Activated B cell treated with CpG ODN at 0.5 μM for 24 hours (primary cell): ENCODE measurements around the gene TMEM82. TPM values are rescaled to one million over a fixed set of nuclear protein-coding genes. Genes with fewer than 3 reads are reported as not detected.

Source experiments
- ATAC-seq: fragments of 200-7000 bp; cut with Tn5 transposase; one replicate; pipeline ENCODE4 v1.10.0; 2021; ENCODE audit warnings: low read depth, mild to moderate bottlenecking, moderate library complexity
- CTCF ChIA-PET: fragments of 350-600 bp; sonication (Branson Sonifier 250); formaldehyde crosslinking; loops from one replicate; lab custom pipeline; 2021; ENCODE audit warnings: antibody characterized with exemption; lab: Charles Lee
- POLR2A ChIA-PET: fragments of 350-600 bp; sonication (Branson Sonifier 250); formaldehyde crosslinking; loops from one replicate; lab custom pipeline; 2021; ENCODE audit warnings: antibody characterized with exemption; lab: Charles Lee
- DNase-seq: peaks from one replicate; pipeline ENCODE4 v3.0.0; 2022
- H3K27ac Mint-ChIP-seq: one replicate; pipeline ENCODE4 v1.8.0; 2020; ENCODE audit warnings: mixed read lengths
- H3K27me3 Mint-ChIP-seq: one replicate; pipeline ENCODE4 v1.8.0; 2021; ENCODE audit warnings: mixed read lengths
- H3K36me3 Mint-ChIP-seq: one replicate; pipeline ENCODE4 v1.8.0; 2021; ENCODE audit warnings: low read depth, mixed read lengths
- H3K4me1 Mint-ChIP-seq: one replicate; pipeline ENCODE4 v1.8.0; 2021; ENCODE audit warnings: mixed read lengths
- H3K4me3 Mint-ChIP-seq: one replicate; pipeline ENCODE4 v1.8.0; 2020; ENCODE audit warnings: mild to moderate bottlenecking, mixed read lengths
- H3K9me3 Mint-ChIP-seq: one replicate; pipeline ENCODE4 v1.8.0; 2020; ENCODE audit warnings: mixed read lengths
- CTCF ChIP-seq: fragments of 200-600 bp; IDR thresholded peaks from one replicate; pipeline ENCODE4 v1.8.0; 2022; ENCODE audit warnings: antibody characterized with exemption, mild to moderate bottlenecking
- intact Hi-C: fragments of 100-400 bp; cut with micrococcal nuclease; formaldehyde crosslinking; loops from one replicate; pipeline ENCODE4 v1.15.1; 2024
- total RNA-seq: library from RNA; stranded (reverse); gene quantifications from 2 replicates; pipeline ENCODE4 v1.2.3, GENCODE V29; 2022

Gene TMEM82
- total RNA-seq, 1 donor from 2014 or later: not detected

GRCh38 chr1:15761366-15762128 lies 19.2 kb downstream of the TMEM82 start:
- DNase-seq (no peak), ATAC-seq (no peak)
- no peak overlapping the region for H3K27ac Mint-ChIP-seq
- H3K4me1 Mint-ChIP-seq: peaks cover 12% of the 10 kb centered on the region
- intact Hi-C loops: no loop called here
- ChIA-PET CTCF (no interaction called here), POLR2A (interaction anchor here (0.6 kb wide), 1 partner anchor 90 kb away, joined by 3 read pairs; no protein-coding TSS in a partner anchor)
- H3K36me3 Mint-ChIP-seq: no peaks in the 10 kb centered on the region
- H3K27me3 Mint-ChIP-seq: peaks cover 34% of the 10 kb centered on the region
- no peak for TF ChIP-seq CTCF
- H3K4me3 Mint-ChIP-seq: no peak overlapping the region
- H3K9me3 Mint-ChIP-seq: no peaks in the 10 kb centered on the region

GRCh38 chr1:15762546-15762945 lies 20.2 kb downstream of the TMEM82 start:
- TF ChIP-seq CTCF: no peak
- Mint-ChIP-seq H3K36me3 (no peaks in the 10 kb centered on the region), H3K4me3 (no peak overlapping the region), H3K4me1 (peaks cover 7% of the 10 kb centered on the region), H3K27me3 (peaks cover 29% of the 10 kb centered on the region), H3K9me3 (no peaks in the 10 kb centered on the region), H3K27ac (no peak overlapping the region)
- CTCF ChIA-PET: no interaction called here
- POLR2A ChIA-PET: no interaction called here
- ATAC-seq: no peak
- DNase-seq: no peak
- intact Hi-C loops: no loop called here

GRCh38 chr1:15764269-15764764 lies 22.0 kb downstream of the TMEM82 start:
- intact Hi-C loops: no loop called here
- H3K4me3 Mint-ChIP-seq: no peak overlapping the region
- peaks cover 29% of the 10 kb centered on the region for H3K27me3 Mint-ChIP-seq
- peaks cover 2% of the 10 kb centered on the region for H3K4me1 Mint-ChIP-seq
- H3K9me3 Mint-ChIP-seq: no peaks in the 10 kb centered on the region
- H3K36me3 Mint-ChIP-seq: no peaks in the 10 kb centered on the region
- DNase-seq (no peak), ATAC-seq (no peak)
- POLR2A ChIA-PET: no interaction called here
- no peak for TF ChIP-seq CTCF
- no peak overlapping the region for H3K27ac Mint-ChIP-seq
- CTCF ChIA-PET: no interaction called here

GRCh38 chr1:15764890-15765289 lies 22.6 kb downstream of the TMEM82 start:
- ATAC-seq (no peak), DNase-seq (no peak)
- no peak overlapping the region for H3K4me3 Mint-ChIP-seq
- intact Hi-C loops: no loop called here
- no peak for TF ChIP-seq CTCF
- H3K27me3 Mint-ChIP-seq: peaks cover 26% of the 10 kb centered on the region
- H3K36me3 Mint-ChIP-seq: no peaks in the 10 kb centered on the region
- no peaks in the 10 kb centered on the region for H3K4me1 Mint-ChIP-seq
- H3K9me3 Mint-ChIP-seq: no peaks in the 10 kb centered on the region
- CTCF ChIA-PET: interaction anchor here (1.0 kb wide), 1 partner anchor 27 kb away, joined by 4 read pairs; no protein-coding TSS in a partner anchor
- POLR2A ChIA-PET: no interaction called here
- no peak overlapping the region for H3K27ac Mint-ChIP-seq

- ChIA-PET POLR2A (interaction anchor here (0.6 kb wide), 1 partner anchor 36 kb away, joined by 5 read pairs; no protein-coding TSS in a partner anchor), CTCF (interaction anchor here (1.0 kb wide), 1 partner anchor 26 kb away, joined by 4 read pairs; no protein-coding TSS in a partner anchor)
- Mint-ChIP-seq H3K27ac (no peak overlapping the region), H3K27me3 (peaks cover 26% of the 10 kb centered on the region), H3K9me3 (no peaks in the 10 kb centered on the region), H3K4me3 (no peak overlapping the region), H3K36me3 (no peaks in the 10 kb centered on the region), H3K4me1 (no peaks in the 10 kb centered on the region)
- no peak for TF ChIP-seq CTCF
- intact Hi-C loops: no loop called here
- DNase-seq (no peak), ATAC-seq (no peak)
Measured at GRCh38 chr1:15765495-15766194, 23.3 kb downstream of the TMEM82 start.
